Upper lobe of left lung (tissue), 6 donors: ENCODE data around the gene LRRC75B. TPM values are rescaled to one million over a fixed set of nuclear protein-coding genes. Genes with fewer than 3 reads are reported as not detected.
A peak's percentile ranks its signal among the peaks of the same experiment; 100 is the strongest.

Experiments
- ATAC-seq, 2 donors: fragments of 200-7000 bp; cut with Tn5 transposase; one replicate each; pipeline ENCODE4 v1.9.1; 2022; ENCODE audit warnings: mild to moderate bottlenecking in 2 of 2, moderate library complexity in 2 of 2; ENCODE audit not compliant: low FRiP score in 2 of 2
- DNase-seq, 2 donors: peaks; one replicate each; pipeline ENCODE4 v3.0.0-alpha.2; 2019 to 2020
- H3K27ac ChIP-seq, 4 donors: fragments of 200-600 bp; sonication (generic); one replicate each; pipeline ENCODE4 v1.5.1; 2016 to 2019
- H3K27me3 ChIP-seq, 4 donors: fragments of 200-600 bp; sonication (generic); one replicate each; pipeline ENCODE4 v1.5.1; 2017 to 2019
- H3K36me3 ChIP-seq, 4 donors: fragments of 200-600 bp; sonication (generic); one replicate each; pipeline ENCODE4 v1.5.1; 2016 to 2019
- H3K4me1 ChIP-seq, 4 donors: fragments of 200-600 bp; sonication (generic); one replicate each; pipeline ENCODE4 v1.5.1; 2018 to 2019
- H3K4me3 ChIP-seq, 4 donors: fragments of 200-600 bp; sonication (generic); one replicate each; pipeline ENCODE4 v1.5.1; 2017 to 2019; ENCODE audit warnings: mild to moderate bottlenecking in 2 of 4, moderate library complexity in 1 of 4
- H3K9me3 ChIP-seq, 4 donors: fragments of 200-600 bp; sonication (generic); one replicate each; pipeline ENCODE4 v1.5.1; 2018 to 2019
- EP300 ChIP-seq, 4 donors: sonication (generic); formaldehyde crosslinking; IDR thresholded peaks; one replicate each; pipeline ENCODE4 v1.5.1; 2017; ENCODE audit warnings: antibody characterized with exemption in 4 of 4, control low read depth in 2 of 4
- POLR2A ChIP-seq, 4 donors: fragments of 450-650 bp; IDR thresholded peaks; one replicate each; pipeline ENCODE4 v1.5.1; 2016 to 2017; ENCODE audit warnings: antibody characterized with exemption in 4 of 4, mild to moderate bottlenecking in 2 of 4
- POLR2AphosphoS5 ChIP-seq, 2 donors: sonication (generic); formaldehyde crosslinking; IDR thresholded peaks; one replicate each; pipeline ENCODE4 v1.5.1; 2017; ENCODE audit warnings: antibody characterized with exemption in 2 of 2
- WGBS, 2 donors: methylation state at CpG; one replicate each; pipeline ENCODE4 v1.1.5; 2017 to 2018; 5-methylcytosine and 5-hydroxymethylcytosine counted together
- total RNA-seq, 6 donors: library from RNA; depleted of rRNA in 4 of 6; stranded (reverse); fragments of >200 nt in 4 of 6; gene quantifications; one replicate each; pipeline versions ENCODE4 v1.1.0 to v1.2.1, GENCODE V29; 2016 to 2021
- TF ChIP-seq, protein P1 (sequence below), 6 experiments: fragments of 450-650 bp in 4 of 6; fragments of 200-600 bp in 2 of 6; sonication (generic) in 2 of 6; IDR thresholded peaks; one replicate each; pipeline ENCODE4 v1.5.1; 2016 to 2019; ENCODE audit warnings: antibody characterized with exemption in 6 of 6
- donor health status: DM: no; HTN: no; CAD: no; lungs with moderate emphysema.
- donor health status: DM: no; HTN: yes; CAD: no; lungs with severe emphysema.

Gene LRRC75B
- total RNA-seq, 6 donors from 2014 or later = 9.7 to 50.3 (median 13.2) TPM

DNA sequence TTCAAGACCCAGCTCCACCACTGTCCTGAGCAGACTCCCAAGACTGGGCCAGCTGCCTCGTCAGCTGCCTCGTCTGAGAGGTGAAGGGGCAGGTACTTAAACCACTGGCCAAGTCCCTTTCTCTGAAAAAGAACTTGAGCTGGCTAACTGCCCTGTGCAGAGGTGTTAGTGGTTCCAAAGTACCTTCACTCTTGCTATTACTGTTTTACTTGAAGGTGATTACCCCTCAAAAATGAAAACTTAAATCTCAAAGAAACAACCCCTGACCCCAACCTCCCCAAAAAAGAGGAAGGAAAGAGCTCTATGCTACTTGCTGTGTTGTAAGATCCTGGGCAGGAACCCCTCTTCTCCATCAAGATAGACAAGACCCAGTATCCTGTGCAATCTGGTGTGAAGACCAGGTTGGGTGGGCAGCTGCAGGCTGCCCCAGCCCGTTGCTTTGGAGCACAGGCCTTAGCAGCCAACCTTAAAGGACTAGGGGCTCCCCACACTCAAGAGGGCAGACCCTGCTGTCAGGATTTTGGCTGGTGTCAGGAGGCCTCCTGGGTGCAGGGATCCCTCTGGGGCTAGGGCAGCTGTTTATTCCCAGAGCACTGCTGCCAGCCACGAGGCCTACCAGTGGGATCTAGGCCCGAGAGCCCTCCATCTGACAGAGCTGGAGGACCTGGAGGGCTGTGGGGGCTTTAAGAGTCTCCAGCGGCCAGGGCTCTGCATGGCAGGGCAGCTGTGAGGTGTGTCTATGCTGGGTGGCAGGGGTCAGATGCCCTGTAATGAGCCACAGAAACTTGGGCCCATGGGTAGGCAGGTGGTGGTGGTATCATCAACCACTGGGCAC, 51.0 kb downstream of the LRRC75B start:
- Histone ChIP-seq H3K9me3 (no peaks in the 10 kb centered on the region), H3K27me3 (no peaks in the 10 kb centered on the region), H3K36me3 (peaks cover 32 to 84% (median 63%) of the 10 kb centered on the region in 4 donors), H3K4me1 (peaks cover 8 to 47% (median 24%) of the 10 kb centered on the region in 4 donors), H3K4me3 (no peak overlapping the region), H3K27ac (peak overlapping the region in 3 of 4 donors; percentile 44 to 68 (median 46))
- ATAC-seq (no peak), DNase-seq (no peak)
- 70 to 80% methylated on average over 5 to 6 of the region's 6 CpGs for WGBS, 2 donors
- TF ChIP-seq POLR2A (IDR thresholded peaks at IDR 0.05) (no peak), POLR2AphosphoS5 (IDR thresholded peaks at IDR 0.05) (no peak), EP300 (IDR thresholded peaks at IDR 0.05) (no peak)
- TF ChIP-seq, protein P1, sequence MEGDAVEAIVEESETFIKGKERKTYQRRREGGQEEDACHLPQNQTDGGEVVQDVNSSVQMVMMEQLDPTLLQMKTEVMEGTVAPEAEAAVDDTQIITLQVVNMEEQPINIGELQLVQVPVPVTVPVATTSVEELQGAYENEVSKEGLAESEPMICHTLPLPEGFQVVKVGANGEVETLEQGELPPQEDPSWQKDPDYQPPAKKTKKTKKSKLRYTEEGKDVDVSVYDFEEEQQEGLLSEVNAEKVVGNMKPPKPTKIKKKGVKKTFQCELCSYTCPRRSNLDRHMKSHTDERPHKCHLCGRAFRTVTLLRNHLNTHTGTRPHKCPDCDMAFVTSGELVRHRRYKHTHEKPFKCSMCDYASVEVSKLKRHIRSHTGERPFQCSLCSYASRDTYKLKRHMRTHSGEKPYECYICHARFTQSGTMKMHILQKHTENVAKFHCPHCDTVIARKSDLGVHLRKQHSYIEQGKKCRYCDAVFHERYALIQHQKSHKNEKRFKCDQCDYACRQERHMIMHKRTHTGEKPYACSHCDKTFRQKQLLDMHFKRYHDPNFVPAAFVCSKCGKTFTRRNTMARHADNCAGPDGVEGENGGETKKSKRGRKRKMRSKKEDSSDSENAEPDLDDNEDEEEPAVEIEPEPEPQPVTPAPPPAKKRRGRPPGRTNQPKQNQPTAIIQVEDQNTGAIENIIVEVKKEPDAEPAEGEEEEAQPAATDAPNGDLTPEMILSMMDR (IDR thresholded peaks at IDR 0.05) = no peak

DNA sequence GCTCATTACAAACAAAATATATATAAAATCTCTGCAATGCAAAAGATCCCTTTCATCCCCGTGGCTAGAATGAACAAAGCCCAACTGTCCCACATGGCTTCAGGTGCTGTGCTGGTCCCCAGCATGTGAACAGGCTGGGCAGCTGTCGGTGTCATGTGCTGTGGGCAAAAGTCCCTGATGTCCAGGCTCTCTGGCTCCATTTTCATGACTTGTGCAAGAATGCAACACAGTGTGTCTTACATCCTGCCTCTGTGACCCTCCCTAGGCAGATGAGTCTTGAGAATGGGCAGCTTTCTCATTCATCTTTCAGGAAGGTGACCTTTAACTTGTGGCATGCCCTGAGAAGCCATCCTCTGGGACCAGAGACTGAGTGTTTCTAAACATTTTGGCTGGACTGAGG, 52.4 kb downstream of the LRRC75B start:
- Histone ChIP-seq H3K4me1 (peaks cover 7 to 39% (median 24%) of the 10 kb centered on the region in 4 donors), H3K27ac (no peak overlapping the region), H3K36me3 (peaks cover 25 to 72% (median 53%) of the 10 kb centered on the region in 4 donors), H3K9me3 (no peaks in the 10 kb centered on the region), H3K4me3 (no peak overlapping the region), H3K27me3 (no peaks in the 10 kb centered on the region)
- TF ChIP-seq EP300 (IDR thresholded peaks at IDR 0.05) (no peak), POLR2A (IDR thresholded peaks at IDR 0.05) (no peak), POLR2AphosphoS5 (IDR thresholded peaks at IDR 0.05) (no peak)
- TF ChIP-seq, protein P1 (IDR thresholded peaks at IDR 0.05) = no peak
- 95 to 100% methylated on average over 2 of the region's 2 CpGs for WGBS, 2 donors
- DNase-seq (no peak), ATAC-seq (no peak)

DNA sequence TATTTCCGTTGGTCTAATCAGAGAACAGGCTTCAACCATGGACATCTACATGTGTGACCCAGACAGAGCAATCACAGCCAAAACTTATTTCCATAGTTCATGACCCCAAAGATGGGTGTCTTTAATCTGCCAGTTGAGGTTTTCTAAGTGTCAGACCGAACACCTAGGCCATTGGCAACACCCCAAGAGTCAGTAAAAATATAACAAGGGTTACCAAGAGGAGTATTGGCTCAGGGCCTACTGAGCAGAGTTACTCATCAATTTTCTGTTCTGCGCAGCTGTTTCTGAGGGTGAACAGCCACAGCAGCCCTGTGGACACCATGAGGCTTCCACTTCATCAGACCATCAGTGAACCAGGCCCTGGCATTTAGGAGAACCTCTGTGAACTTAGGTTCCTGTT, 56.8 kb downstream of the LRRC75B start:
- no peak overlapping the region for H3K27ac ChIP-seq
- no peaks in the 10 kb centered on the region for H3K27me3 ChIP-seq
- no peak overlapping the region for H3K4me3 ChIP-seq
- H3K4me1 ChIP-seq = peaks cover 0 to 7% (median 2%) of the 10 kb centered on the region in 4 donors
- peaks cover 8 to 29% (median 21%) of the 10 kb centered on the region in 4 donors for H3K36me3 ChIP-seq
- ATAC-seq = no peak
- no peaks in the 10 kb centered on the region for H3K9me3 ChIP-seq
- TF ChIP-seq POLR2A (IDR thresholded peaks at IDR 0.05) (no peak), EP300 (IDR thresholded peaks at IDR 0.05) (no peak), POLR2AphosphoS5 (IDR thresholded peaks at IDR 0.05) (no peak)
- TF ChIP-seq, protein P1 (IDR thresholded peaks at IDR 0.05) = no peak
- WGBS, 2 donors = 83 to 92% methylated on average over 3 of the region's 3 CpGs
- no peak for DNase-seq

Other genes starting within 250 kb of the LRRC75B start
- 10 to 100 TPM in 2 of 6 donors, 1 to 10 TPM in 4; 7.3 to 20.9 (median 8.8) TPM for gene ADORA2A, start 165.5 kb downstream of the LRRC75B start, total RNA-seq
- gene UPB1, start 97.7 kb downstream of the LRRC75B start, total RNA-seq = 1 to 10 TPM in 5 of 6 donors, under 1 TPM in 1; 0.91 to 9.4 (median 1.4) TPM
- gene GUCD1, start 37.9 kb downstream of the LRRC75B start, total RNA-seq = 100 to 1,000 TPM in 5 of 6 donors, 10 to 100 TPM in 1; 77.5 to 231 (median 160) TPM
- gene SNRPD3, start 37.1 kb downstream of the LRRC75B start, total RNA-seq = 100 to 1,000 TPM in 1 of 6 donors, 10 to 100 TPM in 5; 66.8 to 119 (median 84.8) TPM
- 100 to 1,000 TPM in 4 of 6 donors, 10 to 100 TPM in 2; 57.4 to 220 (median 117) TPM for gene GGT1, start 10.1 kb upstream of the LRRC75B start, total RNA-seq
- gene PIWIL3, start 181.6 kb upstream of the LRRC75B start, total RNA-seq = not detected
- 1 to 10 TPM in 4 of 6 donors, under 1 TPM in 2; 0.76 to 4.2 (median 2.8) TPM for gene SGSM1, start 213.1 kb upstream of the LRRC75B start, total RNA-seq